LNCAP (cell line): ENCODE results near the gene PDE4D.

ENCODE experiments used
- TF ChIP-seq, protein P1 (sequence below): fragments of 450-650 bp; IDR thresholded peaks from 2 replicates; pipeline ENCODE4 v1.5.1; 2017; ENCODE audit warnings: mild to moderate bottlenecking

Gene PDE4D

DNA sequence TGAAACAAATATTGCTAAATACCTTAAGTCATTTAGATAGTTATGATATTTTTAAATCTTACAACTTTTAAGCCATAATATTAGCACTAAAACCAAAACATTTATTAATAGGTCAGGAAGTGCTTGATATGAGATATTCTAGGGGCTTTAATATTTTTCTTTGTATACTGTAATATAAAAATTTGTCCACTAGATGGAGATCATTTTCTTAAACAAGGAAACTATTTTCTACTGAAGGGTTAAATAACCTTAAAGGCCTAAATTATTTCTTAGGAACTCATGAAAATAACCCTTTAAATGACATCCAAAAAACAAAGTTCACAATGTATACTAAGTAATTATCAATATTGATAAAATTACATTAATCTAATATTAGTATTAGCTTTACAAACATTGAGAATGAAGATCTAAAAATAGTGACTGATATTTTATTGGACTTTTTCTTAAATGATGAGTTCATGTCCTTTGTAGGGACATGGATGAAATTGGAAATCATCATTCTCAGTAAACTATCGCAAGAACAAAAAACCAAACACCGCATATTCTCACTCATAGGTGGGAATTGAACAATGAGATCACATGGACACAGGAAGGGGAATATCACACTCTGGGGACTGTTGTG lies 675.0 kb downstream of the PDE4D start:
- TF ChIP-seq, protein P1, sequence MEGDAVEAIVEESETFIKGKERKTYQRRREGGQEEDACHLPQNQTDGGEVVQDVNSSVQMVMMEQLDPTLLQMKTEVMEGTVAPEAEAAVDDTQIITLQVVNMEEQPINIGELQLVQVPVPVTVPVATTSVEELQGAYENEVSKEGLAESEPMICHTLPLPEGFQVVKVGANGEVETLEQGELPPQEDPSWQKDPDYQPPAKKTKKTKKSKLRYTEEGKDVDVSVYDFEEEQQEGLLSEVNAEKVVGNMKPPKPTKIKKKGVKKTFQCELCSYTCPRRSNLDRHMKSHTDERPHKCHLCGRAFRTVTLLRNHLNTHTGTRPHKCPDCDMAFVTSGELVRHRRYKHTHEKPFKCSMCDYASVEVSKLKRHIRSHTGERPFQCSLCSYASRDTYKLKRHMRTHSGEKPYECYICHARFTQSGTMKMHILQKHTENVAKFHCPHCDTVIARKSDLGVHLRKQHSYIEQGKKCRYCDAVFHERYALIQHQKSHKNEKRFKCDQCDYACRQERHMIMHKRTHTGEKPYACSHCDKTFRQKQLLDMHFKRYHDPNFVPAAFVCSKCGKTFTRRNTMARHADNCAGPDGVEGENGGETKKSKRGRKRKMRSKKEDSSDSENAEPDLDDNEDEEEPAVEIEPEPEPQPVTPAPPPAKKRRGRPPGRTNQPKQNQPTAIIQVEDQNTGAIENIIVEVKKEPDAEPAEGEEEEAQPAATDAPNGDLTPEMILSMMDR, result peak; percentile 52

DNA sequence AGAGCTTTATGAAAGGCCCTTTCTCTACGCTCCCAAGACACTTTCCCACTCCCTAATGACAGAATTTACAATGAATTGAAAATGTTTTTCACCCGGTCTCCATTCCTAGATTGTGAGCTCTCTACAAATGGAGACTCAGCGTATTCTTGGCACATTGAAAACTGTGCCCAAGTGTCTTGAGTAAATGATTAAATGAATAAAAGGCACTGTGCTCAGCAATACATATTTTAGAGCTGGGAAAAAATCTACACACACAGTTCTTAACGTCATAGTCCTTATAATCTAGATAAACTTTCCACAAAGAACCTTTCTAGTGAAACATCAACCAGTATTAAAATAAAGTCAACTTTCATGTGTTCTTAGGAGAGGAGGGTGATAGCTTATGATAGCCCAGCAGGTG lies 676.7 kb downstream of the PDE4D start:
- TF ChIP-seq, protein P1, result no peak

DNA sequence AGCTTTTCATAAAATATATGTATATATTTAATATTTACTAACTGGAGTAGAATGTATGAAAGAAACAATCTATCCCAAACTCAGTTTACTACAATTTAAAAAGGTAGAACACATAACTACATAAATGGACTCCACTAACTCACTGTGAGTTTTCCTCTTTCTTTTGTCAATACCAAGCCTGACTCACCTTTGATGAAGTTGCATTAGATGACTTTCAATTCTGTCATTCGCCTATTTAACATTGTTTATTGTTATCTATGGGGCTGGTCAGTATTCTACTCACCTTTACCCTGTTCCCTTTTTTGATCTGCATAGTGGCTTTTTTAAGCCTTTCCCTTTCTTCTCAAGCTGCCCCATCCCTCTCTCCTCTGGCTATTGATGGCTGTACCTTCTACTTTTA lies 680.9 kb downstream of the PDE4D start:
- TF ChIP-seq, protein P1, result no peak

DNA sequence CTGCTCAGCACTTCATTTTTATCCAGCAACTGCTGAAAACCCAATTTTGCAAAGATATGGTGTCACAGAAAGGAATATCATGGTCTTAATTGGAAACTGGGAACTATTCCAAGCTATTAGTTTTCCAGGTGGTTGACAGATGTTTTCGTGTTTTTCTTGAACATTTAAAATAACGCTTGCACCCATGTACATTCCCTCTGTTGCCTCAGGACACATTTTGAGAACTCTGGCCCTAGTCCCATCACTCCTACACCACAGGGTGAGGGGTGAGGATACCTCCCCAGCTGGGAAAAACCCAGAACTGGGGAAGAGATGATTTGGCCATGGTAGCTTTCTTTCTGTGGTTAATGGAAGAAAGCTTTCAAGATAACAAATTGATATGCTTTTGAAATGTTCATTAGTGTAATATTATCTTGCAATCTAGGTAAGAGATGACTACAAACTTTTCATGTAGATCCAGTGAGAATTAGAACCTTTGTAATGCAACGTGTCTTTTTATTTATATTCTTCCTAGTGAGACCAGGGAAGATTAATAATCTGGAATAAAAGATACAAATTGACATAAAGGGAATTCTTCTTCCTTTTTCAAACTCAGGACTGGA lies 683.7 kb downstream of the PDE4D start:
- TF ChIP-seq, protein P1, result no peak

DNA sequence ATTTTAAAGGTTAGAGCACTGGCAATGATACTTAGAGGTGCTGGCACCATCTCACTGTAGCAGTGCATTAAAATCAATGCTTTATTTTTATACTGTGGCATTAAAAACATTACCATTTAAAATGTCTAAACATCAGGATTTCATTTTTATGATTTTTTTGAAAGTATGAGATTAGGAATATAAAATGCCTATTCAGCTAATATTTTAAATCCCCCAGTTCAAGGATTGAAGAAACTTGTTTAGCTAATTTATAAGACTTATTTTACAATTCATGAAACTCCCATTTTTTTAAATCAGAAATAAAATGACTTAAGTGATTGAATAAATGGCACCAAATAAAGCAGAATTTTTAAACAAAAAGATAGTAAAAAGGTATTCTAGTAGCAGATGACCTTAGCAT lies 685.1 kb downstream of the PDE4D start:
- TF ChIP-seq, protein P1, result no peak

DNA sequence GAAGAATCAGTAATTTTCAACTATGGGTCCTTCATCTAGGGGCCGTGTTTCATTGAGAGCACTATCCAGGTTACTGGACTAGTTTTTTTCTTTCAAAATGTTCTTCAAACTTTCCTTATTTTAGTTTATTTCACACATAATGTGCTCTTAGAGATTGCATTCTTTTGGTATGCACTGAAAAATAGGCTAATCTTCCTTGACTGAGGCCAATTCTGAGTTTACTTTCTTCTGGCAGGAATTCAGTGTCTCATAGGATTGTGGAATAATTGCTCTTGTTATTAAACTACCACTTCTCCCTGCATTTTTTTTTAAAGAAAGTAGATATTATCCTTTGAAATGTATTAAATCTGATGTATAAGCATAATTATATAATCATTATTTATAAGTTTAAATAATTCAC lies 686.1 kb downstream of the PDE4D start:
- TF ChIP-seq, protein P1, result no peak

DNA sequence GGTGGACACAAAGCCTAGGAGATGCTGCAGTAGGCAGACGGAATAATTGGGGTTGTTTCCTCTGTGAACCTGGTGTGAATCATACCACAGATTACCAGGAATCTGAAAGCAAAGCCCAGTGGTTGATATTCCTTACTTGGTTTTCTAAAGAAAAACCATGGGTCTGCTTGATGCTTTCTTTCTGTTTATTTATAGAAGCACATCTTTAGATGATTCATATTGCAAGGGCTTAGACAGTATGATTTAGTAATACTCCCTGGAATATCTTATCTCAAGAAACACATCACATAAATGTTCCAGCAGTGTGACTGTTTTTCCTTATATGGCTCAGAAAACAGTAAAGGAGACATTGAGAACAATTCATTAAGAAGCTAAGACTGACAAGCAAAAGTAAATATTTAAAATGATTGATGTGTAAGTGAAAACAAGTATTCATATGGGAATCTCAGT lies 687.4 kb downstream of the PDE4D start:
- TF ChIP-seq, protein P1, result no peak
